Measurements from ENCODE around the gene MOB3B. TPM values are rescaled to one million over a fixed set of nuclear protein-coding genes. Genes with fewer than 3 reads are reported as not detected.
"Not testable (repeated sequence)": the region's sequence is repeated elsewhere in the genome, so short reads cannot be mapped to it uniquely, and the experiment has no call there.

Gene MOB3B
- total RNA-seq, 1 donor from 2014 or later = 17.8 TPM

DNA sequence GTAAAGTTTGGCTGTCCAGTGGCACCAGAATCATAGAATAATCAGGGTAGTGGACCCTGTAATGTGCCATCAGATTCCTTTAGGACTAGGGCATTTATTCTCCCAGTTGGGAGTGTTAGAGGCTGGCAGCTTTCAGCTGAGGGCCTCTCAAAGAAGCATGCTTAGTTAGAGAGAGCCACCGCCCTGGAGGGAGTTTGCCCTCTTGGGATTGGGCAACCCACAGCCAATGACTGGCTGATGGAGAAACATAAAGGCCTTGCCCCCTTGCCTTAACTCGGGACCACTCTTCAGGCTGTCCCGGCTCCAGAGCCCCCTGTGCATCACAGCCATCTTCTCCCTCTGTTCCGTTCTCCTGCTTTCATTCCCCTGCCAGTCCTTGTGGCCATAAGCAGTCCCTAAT, 26.0 kb downstream of the MOB3B start:
- Histone ChIP-seq H3K4me3 (no peak overlapping the region), H3K27ac (no peak overlapping the region), H3K9me3 (no peaks in the 10 kb centered on the region), H3K4me1 (no peaks in the 10 kb centered on the region), H3K36me3 (no peaks in the 10 kb centered on the region), H3K27me3 (no peaks in the 10 kb centered on the region)
- DNase-seq = no peak
- intact Hi-C loops (cut with DNase I) = no loop called here
- TF ChIP-seq, protein P1, sequence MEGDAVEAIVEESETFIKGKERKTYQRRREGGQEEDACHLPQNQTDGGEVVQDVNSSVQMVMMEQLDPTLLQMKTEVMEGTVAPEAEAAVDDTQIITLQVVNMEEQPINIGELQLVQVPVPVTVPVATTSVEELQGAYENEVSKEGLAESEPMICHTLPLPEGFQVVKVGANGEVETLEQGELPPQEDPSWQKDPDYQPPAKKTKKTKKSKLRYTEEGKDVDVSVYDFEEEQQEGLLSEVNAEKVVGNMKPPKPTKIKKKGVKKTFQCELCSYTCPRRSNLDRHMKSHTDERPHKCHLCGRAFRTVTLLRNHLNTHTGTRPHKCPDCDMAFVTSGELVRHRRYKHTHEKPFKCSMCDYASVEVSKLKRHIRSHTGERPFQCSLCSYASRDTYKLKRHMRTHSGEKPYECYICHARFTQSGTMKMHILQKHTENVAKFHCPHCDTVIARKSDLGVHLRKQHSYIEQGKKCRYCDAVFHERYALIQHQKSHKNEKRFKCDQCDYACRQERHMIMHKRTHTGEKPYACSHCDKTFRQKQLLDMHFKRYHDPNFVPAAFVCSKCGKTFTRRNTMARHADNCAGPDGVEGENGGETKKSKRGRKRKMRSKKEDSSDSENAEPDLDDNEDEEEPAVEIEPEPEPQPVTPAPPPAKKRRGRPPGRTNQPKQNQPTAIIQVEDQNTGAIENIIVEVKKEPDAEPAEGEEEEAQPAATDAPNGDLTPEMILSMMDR (IDR thresholded peaks at IDR 0.05) = no peak
- ATAC-seq = no peak

- H3K27me3 ChIP-seq; H3K36me3 ChIP-seq; H3K4me1 ChIP-seq; H3K9me3 ChIP-seq; intact Hi-C loops (cut with DNase I); ATAC-seq; H3K4me3 ChIP-seq; H3K27ac ChIP-seq; DNase-seq: not testable (repeated sequence)
These were observed 28.7 kb downstream of the MOB3B start for GRCh38 chr9:27500902-27501301.

GRCh38 chr9:27499451-27499850, 30.2 kb downstream of the MOB3B start:
- ATAC-seq = no peak
- intact Hi-C loops (cut with DNase I) = no loop called here
- Histone ChIP-seq H3K36me3 (no peaks in the 10 kb centered on the region), H3K4me1 (no peaks in the 10 kb centered on the region), H3K27ac (no peak overlapping the region), H3K27me3 (no peaks in the 10 kb centered on the region), H3K9me3 (no peaks in the 10 kb centered on the region), H3K4me3 (no peak overlapping the region)
- TF ChIP-seq, protein P1 (IDR thresholded peaks at IDR 0.05) = no peak
- DNase-seq = no peak

DNA sequence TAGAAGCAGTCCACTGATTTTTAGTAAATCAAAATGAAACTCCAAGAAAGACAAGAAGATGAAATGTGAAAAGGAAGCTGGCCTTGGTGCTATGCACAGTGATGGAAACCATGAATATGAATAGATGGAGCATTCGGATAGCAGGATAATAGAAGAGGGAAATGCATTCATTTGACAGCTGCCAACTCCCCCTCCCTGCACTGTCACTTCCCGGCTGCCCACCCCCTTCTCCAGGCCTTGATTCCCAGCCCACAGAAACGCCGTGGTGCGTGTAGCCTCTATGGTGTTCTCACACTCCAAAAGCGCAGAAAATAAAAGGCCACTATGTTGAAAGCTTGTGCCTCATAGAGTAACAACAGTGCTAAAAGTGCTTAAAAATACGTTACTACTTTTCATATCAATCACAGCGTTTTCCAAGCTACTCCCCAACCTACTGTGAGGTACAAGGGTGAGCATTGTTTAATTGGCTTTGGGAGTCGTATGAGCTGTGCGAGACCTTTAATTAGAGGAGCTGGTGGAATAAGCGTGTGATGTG, 31.7 kb downstream of the MOB3B start:
- no peak for ATAC-seq
- no peak for DNase-seq
- Histone ChIP-seq H3K9me3 (no peaks in the 10 kb centered on the region), H3K36me3 (no peaks in the 10 kb centered on the region), H3K27ac (no peak overlapping the region), H3K4me1 (no peaks in the 10 kb centered on the region), H3K4me3 (no peak overlapping the region), H3K27me3 (no peaks in the 10 kb centered on the region)
- intact Hi-C loops (cut with DNase I) = no loop called here
- TF ChIP-seq, protein P1 (IDR thresholded peaks at IDR 0.05) = no peak

DNA sequence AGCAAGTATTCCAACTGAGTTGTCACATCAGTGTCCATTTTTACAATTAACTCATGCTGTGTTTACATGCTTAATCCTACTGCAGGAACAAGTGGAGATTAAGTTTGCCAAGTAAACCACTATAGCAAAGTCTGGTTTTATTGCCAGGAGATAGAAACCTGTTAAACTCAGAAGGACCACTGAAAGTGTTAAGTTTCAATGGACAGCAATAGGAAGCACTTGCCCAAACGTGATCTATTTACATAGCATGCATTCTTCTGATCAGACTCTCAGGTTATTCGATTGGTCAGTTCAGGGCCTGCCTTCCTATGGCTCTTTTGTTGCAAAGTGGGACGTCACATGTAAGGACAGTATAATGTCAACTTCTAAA, 33.5 kb downstream of the MOB3B start:
- Histone ChIP-seq H3K36me3 (no peaks in the 10 kb centered on the region), H3K4me1 (no peaks in the 10 kb centered on the region), H3K27me3 (no peaks in the 10 kb centered on the region), H3K9me3 (no peaks in the 10 kb centered on the region), H3K27ac (no peak overlapping the region), H3K4me3 (no peak overlapping the region)
- intact Hi-C loops (cut with DNase I) = no loop called here
- TF ChIP-seq, protein P1 (IDR thresholded peaks at IDR 0.05) = no peak
- DNase-seq (no peak), ATAC-seq (no peak)

DNA sequence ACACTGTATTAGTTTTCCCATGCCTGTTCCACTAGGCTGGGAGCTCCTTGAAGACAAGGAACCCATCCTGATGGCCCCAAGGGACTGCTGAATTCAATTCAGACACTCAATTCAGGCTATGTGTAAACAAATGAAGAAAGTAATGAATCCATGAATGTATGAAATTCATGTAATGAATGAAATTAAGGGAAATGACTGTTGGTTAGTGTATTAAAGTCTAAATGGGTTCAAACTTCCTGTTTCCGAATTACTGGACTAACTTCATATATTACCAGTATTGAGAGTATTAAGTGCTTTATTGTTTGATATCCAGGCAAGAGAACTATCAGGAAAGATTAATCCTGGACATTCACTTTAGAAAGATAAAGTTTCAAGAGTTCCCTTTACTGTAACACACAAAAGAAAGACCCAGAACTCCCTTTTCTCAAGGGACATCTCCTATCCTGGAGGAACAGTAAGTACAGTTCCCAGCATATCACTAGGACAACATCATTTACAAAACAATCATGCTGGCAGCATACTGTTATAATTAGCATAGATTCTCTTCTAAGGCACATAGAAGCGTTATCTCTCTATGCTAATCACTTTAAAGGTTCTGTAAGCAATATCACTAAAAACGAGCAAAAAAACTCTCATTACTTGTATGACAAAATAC, 34.0 kb downstream of the MOB3B start:
- intact Hi-C loops (cut with DNase I) = no loop called here

More for the DNA sequence above, 34.0 kb downstream of the MOB3B start:
- ATAC-seq (no peak), DNase-seq (no peak)
- no peak overlapping the region for H3K27ac ChIP-seq
- no peaks in the 10 kb centered on the region for H3K36me3 ChIP-seq
- H3K27me3 ChIP-seq = no peaks in the 10 kb centered on the region
- TF ChIP-seq, protein P1 (IDR thresholded peaks at IDR 0.05) = no peak
- no peaks in the 10 kb centered on the region for H3K4me1 ChIP-seq
- H3K4me3 ChIP-seq = no peak overlapping the region
- no peaks in the 10 kb centered on the region for H3K9me3 ChIP-seq

Data from upper lobe of right lung (tissue), 1 donor.